ENCODE data around the gene BOK.
"Not testable (repeated sequence)": the region's sequence is repeated elsewhere in the genome, so short reads cannot be mapped to it uniquely, and the experiment has no call there.

BOK gene

DNA sequence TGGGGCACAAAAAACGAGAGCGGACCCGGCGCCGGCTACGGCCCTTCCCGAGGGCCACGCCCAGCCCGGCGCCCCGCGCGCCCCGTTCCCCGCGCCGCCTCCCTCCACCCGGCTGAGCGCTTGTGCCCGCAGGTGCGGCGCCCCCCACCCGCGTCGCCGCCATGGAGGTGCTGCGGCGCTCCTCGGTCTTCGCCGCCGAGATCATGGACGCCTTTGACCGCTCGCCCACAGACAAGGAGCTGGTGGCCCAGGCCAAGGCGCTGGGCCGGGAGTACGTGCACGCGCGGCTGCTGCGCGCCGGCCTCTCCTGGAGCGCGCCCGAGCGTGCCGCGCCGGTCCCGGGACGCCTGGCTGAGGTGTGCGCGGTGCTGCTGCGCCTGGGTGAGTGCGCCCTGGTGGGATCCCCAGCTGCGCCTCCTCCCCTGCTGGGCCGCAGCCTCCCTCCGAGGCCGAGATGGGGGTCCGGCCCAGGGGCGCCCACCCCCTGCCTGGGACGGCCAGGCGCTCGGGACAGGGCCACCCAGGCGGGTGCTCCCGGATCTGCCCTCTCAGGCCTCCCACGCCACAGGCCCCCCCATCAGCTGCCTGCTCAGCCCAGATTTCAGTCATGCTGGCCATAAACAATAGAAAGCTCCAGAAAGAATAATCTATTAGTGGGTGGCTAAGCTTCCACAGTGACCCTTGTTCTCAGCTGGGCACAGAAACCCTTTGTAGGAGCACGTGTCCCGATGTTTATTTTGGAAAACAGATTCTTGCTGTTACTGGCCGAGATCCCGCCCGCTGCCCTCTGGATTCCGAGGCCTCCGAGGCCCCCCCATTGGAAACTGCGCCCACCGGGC lies 997 bp downstream of the BOK start:
- DNase-seq, result no peak

DNA sequence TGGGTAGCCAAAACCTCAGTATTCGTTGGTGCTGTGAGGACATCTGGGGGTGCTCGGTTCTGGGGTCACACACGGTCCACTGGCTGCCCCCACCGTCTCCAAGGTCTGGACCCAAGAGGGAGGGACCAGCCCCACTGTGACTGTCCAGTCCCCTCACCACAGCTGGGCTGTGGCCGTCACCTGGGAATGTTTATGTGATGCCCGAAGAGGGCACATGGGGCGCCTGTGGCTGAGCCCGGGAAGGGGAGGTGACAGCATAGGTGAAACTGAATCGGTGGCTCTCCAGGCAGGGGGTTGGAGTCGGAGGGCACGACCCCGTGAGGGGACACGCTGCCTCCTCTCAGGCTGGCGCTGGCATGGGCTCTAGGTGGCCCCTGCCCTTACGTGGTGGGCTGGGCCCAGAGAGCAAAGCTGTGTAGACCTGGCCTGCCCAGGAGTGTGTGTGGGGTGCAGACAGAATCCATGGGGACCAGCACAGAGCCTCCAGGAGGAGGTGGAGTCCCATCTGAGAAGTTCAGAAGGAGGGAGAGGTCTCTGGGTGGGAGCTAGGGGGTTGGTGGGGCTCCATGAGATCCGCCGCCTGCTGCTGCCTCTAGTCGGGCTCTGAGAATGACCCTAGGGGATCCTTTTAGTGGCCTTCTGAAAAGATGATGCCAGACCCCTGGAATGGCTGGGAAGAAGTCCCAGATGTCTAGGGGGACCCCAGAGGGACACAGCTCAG lies 1.8 kb downstream of the BOK start:
- no peak for DNase-seq

DNA sequence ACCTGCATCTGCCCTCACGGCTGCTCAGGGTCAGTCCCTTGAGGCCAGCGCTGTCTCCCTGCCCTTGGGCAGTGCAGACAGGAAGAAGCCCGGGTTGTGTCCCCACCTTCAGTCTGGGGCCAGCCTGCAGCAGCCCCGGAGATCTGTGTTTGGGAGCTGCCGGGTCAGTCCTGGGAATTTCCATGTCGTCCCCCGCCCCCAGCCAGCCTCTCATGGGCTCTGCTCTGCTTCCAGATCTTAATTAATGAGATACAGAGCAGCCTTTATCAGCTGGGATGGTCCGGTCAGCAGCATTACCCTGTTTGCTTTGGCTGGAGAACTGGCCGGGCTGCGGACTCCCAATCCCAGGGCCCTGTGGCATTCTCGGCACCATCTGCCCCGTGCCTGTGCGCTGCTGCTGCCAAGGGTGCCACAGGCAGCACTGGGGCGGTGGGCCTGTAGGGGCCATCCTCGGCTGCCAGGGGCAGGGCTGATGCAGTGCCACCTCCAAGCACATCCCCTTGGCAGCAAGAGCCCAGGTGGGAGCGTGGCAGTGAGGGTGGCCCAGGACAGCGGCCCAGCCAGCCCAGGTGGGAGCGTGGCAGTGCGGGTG lies 2.4 kb downstream of the BOK start:
- no peak for DNase-seq

DNA sequence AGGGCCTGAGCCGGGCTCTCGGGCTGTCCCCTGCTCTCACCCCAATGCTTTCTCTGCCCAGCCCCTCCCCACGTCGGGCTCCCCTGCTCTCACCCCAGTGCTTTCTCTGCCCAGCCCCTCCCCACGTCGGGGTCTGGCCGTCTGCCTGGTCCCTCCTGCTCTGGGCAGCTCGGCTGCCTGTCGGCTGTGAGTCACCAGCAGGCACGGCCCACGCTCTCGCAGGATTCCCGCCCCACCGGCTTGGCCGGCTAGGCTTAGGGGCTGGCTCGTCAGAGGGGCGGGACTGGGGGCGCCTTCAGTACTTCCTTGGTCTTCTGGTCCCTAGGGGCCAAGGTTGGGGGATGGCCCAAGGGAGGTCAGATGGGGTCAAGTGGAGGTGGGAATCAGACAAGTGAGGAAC lies 3.3 kb downstream of the BOK start:
- no peak for DNase-seq

GRCh38 chr2:241562269-241562891 lies 3.8 kb downstream of the BOK start:
- no peak for DNase-seq

DNA sequence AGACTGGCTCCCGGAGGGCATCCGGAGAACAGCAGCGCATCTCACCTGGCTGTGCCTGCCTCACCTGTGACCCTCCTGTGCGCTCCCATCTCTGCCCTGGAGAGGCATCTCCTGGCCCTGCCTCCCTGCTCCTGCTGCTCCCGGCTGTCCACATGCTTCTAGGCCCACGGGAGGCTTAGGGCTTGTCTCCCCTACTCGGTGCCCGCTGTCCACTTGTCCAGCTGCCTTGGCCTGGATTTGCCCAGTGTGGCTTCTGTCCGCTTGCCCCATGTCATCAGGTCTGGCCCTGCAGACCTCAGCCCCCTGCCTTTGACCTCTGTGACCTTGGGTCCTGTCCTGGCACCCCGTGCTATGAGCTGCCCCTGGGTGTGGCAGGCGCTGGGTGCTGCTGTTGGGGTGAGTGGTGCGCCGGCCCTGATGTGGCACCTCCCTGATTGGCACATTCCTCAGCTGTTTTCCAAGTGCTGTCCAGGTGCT lies 4.5 kb downstream of the BOK start:
- no peak for DNase-seq

DNA sequence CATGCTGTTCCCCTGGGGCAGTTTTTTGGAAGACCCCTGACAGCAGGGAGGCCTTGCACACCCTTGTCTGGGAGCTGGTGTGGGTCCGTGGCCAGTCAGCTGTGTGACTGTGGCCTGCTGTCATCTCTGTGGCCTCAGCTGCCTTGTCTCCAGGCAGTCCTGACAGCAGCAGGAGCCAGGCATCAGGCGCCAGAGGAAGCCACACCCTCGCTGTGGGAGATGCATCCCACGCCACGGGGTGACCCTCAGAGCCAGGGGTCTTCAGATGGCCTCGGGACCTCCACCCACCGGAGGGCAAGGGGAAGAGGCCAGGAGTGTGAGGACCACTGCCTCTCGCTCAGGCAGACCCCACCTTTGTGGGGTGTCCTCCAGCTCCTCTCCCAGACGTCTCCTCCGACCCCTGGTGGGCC lies 5.0 kb downstream of the BOK start:
- DNase-seq, result no peak

GRCh38 chr2:241563981-241564595 lies 5.5 kb downstream of the BOK start:
- no peak for DNase-seq

DNA sequence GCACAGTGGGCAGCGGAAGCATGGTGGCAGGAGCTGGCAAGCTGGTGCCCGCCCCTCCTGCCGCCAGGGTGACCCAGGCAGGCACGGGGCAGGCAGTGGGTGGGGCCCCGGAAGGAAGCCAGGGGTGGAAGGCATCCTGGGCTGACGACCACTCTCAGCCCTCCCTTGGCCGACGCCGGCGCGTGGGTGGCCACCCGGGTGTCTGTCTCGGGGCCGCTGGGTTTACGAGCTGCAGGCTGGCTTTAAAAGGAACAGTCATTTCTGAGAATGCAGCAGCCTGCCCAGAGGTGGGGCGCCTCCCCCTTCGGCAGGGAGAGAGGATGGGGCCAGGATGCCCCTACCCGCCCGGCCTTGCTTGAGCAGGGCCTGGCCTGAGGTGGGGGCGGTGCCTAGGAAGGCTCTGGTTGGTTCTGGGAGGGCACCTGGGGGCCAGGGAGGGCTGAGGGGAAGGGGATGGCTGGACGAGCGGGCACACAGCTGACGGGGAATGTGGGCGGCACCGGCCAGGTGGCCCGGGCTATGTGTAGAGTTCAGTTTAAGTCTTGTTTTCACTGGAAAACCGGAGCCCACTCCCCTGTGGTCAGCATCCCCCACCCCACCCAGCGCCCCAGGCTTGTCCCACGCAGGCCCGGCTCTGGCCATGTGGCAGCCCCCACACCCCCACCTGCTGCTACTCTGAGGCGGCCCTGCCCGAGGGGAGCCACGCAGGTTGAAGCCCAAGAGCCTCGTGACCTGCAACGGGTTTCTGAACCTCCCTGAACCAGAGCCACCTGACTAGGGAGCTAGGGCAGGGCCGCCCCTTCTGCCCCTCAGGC lies 6.3 kb downstream of the BOK start:
- no peak for DNase-seq

- DNase-seq, result no peak
These were observed 6.9 kb downstream of the BOK start for GRCh38 chr2:241565411-241565810.

- not testable (repeated sequence) for DNase-seq
These were observed 7.5 kb downstream of the BOK start for GRCh38 chr2:241566021-241566420.

GRCh38 chr2:241566468-241566867 lies 7.9 kb downstream of the BOK start:
- DNase-seq, result no peak

DNA sequence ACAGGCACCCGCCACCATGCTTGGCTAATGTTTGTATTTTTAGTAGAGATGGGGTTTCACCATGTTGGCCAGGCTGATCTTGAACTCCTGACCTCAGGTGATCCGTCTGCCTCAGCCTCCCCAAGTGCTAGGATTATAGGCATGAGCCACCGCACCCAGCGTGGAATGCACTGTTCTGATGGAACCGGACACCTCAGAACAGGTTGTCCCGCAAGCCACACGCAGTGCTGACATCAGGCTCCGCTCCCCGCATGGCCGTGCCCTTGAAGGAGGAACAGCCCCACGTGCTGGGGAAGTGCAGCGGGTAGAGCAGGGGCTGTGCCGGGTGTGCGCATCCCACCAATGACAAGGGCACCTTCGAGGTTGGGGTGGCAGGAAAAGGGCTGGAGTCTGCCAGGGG lies 8.7 kb downstream of the BOK start:
- DNase-seq, result not testable (repeated sequence)

DNA sequence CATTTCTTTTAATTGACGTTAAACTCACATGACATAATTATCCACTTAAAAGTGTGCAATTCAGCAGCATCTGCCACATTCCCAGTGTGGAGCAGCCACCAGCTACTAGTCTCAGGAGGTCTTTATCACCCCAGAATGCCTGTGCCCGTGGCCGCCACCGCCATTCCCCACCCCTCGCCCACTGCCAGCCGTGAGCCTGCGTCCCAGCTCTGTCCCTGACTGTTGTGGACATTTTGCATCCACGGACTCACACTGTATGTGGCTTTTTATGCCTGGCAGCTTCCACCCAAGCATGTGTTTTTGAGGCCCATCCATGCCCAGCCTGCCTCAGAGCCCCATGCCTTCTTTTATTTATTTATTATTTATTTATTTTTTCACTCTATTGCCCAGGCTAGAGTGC lies 9.2 kb downstream of the BOK start:
- DNase-seq, result no peak

GRCh38 chr2:241568726-241569125 lies 10.2 kb downstream of the BOK start:
- no peak for DNase-seq

- DNase-seq, result no peak
These were observed 11.3 kb downstream of the BOK start for GRCh38 chr2:241569831-241570281.

- DNase-seq, result no peak
These were observed 12.5 kb downstream of the BOK start for GRCh38 chr2:241570961-241571581.

GRCh38 chr2:241571821-241572620 lies 13.5 kb downstream of the BOK start:
- no peak for DNase-seq

DNA sequence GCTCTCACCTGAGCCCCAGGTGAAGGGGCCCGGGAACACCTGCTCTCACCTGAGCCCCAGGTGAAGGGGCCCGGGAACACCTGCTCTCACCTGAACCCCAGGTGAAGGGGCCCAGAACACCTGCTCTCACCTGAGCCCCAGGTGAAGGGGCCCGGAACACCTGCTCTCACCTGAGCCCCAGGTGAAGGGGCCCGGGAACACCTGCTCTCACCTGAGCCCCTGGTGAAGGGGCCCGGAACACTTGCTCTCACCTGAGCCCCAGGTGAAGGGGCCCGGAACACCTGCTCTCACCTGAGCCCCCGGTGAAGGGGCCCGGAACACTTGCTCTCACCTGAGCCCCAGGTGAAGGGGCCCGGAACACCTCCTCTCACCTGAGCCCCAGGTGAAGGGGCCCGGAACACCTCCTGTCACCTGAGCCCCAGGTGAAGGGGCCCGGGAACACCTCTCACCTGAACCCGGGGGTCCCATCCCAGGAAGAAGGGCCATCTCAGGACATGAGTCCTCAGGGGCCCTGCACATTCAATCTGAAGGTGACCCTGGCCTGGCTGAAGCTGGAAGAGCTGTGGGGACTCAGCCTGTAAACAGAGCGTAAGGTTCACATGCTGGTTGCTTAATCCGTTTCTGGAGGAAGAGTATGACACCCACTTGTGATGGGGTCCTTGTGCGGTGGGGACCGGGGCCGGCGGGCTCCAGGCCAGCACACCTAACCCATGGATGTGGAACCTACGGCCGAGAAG lies 14.5 kb downstream of the BOK start:
- DNase-seq, result not testable (repeated sequence)

DNA sequence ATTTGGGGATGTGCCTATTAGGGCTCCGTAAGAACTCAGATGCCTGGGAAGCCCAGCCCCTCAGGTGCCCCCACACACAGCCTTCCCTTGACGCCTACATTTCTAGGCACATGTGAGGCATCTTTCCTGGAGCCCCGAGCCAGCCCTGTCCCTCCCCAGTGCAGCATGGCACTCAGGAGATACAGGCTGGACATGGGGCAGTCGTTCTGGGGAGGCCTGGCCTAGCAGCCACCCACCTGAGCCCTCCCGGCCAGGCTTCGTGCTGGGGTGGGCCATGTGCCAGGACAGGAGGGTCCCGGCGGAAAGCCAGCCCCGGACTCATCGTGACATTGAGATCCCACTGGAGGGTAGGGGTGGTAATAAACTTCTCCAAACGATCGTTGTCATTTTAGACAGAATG lies 15.2 kb downstream of the BOK start:
- no peak for DNase-seq

Measured in stimulated activated CD4-positive, alpha-beta T cell treated with anti-CD3 and anti-CD28 coated beads, Interleukin-1b, Interleukin-23, amount 100 ng/mL, for 48 hours (primary cell).